HG02678 (cell line): ENCODE results near the gene YIPF4.
"Not testable (repeated sequence)": the region's sequence is repeated elsewhere in the genome, so short reads cannot be mapped to it uniquely, and the experiment has no call there.

ENCODE experiments used
- ATAC-seq: cut with Tn5 transposase; IDR thresholded peaks from one replicate; pipeline ENCODE4 v1.9.1; 2021; ENCODE audit warnings: mild to moderate bottlenecking, moderate library complexity; ENCODE audit not compliant: unreplicated experiment

YIPF4 gene

GRCh38 chr2:32277674-32278477, at the start of gene YIPF4:
Gene YIPF4 (plus strand): TSS chr2:32277904. CDS start chr2:32278156, 252 bp downstream.
- ATAC-seq, result peak; percentile 99

- no peak for ATAC-seq
Measured at GRCh38 chr2:32228181-32228580, 49.5 kb upstream of the YIPF4 start.

GRCh38 chr2:32229635-32230034, 48.1 kb upstream of the YIPF4 start:
- no peak for ATAC-seq

- no peak for ATAC-seq
Measured at GRCh38 chr2:32231959-32232358, 45.7 kb upstream of the YIPF4 start.

GRCh38 chr2:32235315-32235714, 42.4 kb upstream of the YIPF4 start:
- ATAC-seq, result no peak

GRCh38 chr2:32237488-32237887, 40.2 kb upstream of the YIPF4 start:
- ATAC-seq, result no peak

- ATAC-seq, result no peak
Measured at GRCh38 chr2:32237996-32238395, 39.7 kb upstream of the YIPF4 start.

GRCh38 chr2:32242331-32242730, 35.4 kb upstream of the YIPF4 start:
- no peak for ATAC-seq

- no peak for ATAC-seq
Measured at GRCh38 chr2:32246911-32247310, 30.8 kb upstream of the YIPF4 start.

- ATAC-seq, result no peak
Measured at GRCh38 chr2:32248299-32248698, 29.4 kb upstream of the YIPF4 start.

GRCh38 chr2:32249731-32250236, 27.9 kb upstream of the YIPF4 start:
- ATAC-seq, result no peak

GRCh38 chr2:32250290-32250689, 27.4 kb upstream of the YIPF4 start:
- no peak for ATAC-seq

- ATAC-seq, result no peak
Measured at GRCh38 chr2:32258242-32258641, 19.5 kb upstream of the YIPF4 start.

- ATAC-seq, result no peak
Measured at GRCh38 chr2:32260376-32260775, 17.3 kb upstream of the YIPF4 start.

GRCh38 chr2:32262105-32262504, 15.6 kb upstream of the YIPF4 start:
- no peak for ATAC-seq

- peak; percentile 91 for ATAC-seq
Measured at GRCh38 chr2:32264422-32265105, 13.1 kb upstream of the YIPF4 start, which contains the start of gene NLRC4. Gene NLRC4 (minus strand): TSS chr2:32264886. CDS start chr2:32256775, 8,111 bp downstream.

GRCh38 chr2:32271063-32271462, 6.6 kb upstream of the YIPF4 start:
- ATAC-seq, result no peak

- no peak for ATAC-seq
Measured at GRCh38 chr2:32272279-32272678, 5.4 kb upstream of the YIPF4 start.

GRCh38 chr2:32274289-32274688, 3.4 kb upstream of the YIPF4 start:
- no peak for ATAC-seq

GRCh38 chr2:32275790-32276189, 1.9 kb upstream of the YIPF4 start:
- ATAC-seq, result not testable (repeated sequence)

GRCh38 chr2:32277363-32277673, 386 bp upstream of the YIPF4 start:
- no peak for ATAC-seq

GRCh38 chr2:32278478-32278853, 762 bp downstream of the YIPF4 start:
- no peak for ATAC-seq
